AG09319 (cell line): ENCODE results near the gene TSPAN7.

Experiments
- DNase-seq: peaks from one replicate; pipeline ENCODE4 v3.0.0-alpha.2; 2010; ENCODE audit warnings: low read depth; ENCODE audit errors: extremely low read depth
- TF ChIP-seq, protein P1 (sequence below): IDR thresholded peaks from 2 replicates; pipeline ENCODE4 v1.5.1; 2011; ENCODE audit warnings: low read depth, mild to moderate bottlenecking, inconsistent platforms, low read length, moderate library complexity

TSPAN7 gene

DNA sequence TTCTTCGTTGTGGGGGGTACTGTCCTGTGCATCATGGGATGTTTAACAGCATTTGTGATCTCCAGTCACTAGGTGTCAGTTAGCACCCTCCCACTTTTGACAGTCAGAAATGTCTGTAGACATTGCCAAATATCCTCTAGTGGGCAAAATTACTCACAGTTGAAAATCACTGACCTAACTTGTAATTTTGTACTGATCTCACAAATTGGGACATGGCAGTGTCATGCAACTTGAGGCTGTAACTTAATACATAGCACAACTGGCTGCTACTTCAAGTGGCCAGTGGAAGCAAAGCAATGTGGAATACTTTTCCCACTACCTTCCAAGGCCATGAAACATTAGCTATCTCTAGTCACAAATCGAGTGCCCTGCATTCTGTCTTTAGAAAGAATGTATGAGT lies 23.2 kb upstream of the TSPAN7 start:
- TF ChIP-seq, protein P1, sequence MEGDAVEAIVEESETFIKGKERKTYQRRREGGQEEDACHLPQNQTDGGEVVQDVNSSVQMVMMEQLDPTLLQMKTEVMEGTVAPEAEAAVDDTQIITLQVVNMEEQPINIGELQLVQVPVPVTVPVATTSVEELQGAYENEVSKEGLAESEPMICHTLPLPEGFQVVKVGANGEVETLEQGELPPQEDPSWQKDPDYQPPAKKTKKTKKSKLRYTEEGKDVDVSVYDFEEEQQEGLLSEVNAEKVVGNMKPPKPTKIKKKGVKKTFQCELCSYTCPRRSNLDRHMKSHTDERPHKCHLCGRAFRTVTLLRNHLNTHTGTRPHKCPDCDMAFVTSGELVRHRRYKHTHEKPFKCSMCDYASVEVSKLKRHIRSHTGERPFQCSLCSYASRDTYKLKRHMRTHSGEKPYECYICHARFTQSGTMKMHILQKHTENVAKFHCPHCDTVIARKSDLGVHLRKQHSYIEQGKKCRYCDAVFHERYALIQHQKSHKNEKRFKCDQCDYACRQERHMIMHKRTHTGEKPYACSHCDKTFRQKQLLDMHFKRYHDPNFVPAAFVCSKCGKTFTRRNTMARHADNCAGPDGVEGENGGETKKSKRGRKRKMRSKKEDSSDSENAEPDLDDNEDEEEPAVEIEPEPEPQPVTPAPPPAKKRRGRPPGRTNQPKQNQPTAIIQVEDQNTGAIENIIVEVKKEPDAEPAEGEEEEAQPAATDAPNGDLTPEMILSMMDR = no peak
- DNase-seq = no peak

DNA sequence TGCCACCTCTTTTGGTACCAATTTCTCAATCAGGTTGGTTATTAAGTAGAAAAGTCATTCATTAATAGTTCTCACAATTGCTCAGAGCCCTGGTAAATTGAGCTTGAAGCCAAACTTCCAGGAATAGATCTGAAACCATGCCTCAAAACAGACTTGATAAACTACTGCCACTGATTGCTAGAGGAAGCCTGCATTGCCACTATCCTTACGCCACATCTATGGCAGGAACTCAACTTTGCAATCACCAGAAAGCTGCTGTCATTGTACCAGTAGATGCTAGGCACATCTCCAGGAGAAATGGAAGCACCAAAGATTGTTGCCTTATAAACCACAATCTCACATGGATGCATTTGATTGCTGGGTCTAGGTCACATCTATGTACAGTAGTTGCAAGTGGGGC lies 21.6 kb upstream of the TSPAN7 start:
- TF ChIP-seq, protein P1 = no peak
- DNase-seq = no peak

DNA sequence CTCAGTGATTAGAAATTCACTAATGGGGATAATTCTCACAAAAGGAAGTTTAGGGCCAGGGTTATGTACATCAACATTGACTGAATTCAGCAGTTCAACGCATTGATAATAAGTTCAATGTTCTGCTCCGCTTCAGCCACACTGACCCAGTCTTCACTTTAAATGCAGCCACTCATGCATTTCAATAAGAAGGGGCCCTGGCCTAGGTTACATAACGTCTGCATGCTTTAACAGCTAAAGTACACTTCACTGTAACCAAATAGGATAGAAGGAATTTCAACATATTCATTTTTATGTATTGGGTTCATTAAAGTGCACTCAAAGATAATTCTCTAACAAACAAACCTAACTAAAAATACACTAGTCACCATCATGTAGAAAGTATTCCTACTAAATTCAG lies 12.8 kb upstream of the TSPAN7 start:
- DNase-seq = no peak
- TF ChIP-seq, protein P1 = no peak

DNA sequence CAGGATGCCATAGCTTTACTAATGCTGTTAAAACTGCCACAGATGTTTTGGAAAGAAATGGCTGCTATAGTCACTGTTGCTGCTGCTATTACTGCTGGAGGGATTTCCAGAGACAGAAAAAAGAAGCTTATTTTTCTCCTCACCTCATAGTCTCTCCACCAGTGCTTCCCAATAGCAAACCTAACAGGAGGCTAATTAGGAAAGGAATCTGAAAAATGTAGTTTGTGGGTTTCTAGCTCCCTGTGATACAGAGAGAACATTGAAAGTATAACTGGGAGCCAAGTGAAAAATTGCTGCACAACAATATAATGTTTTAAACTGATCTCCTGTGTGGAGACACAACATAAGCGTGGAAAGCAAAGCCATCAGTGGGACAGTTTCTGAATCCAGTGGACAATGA lies 8.6 kb upstream of the TSPAN7 start:
- TF ChIP-seq, protein P1 = no peak
- no peak for DNase-seq

DNA sequence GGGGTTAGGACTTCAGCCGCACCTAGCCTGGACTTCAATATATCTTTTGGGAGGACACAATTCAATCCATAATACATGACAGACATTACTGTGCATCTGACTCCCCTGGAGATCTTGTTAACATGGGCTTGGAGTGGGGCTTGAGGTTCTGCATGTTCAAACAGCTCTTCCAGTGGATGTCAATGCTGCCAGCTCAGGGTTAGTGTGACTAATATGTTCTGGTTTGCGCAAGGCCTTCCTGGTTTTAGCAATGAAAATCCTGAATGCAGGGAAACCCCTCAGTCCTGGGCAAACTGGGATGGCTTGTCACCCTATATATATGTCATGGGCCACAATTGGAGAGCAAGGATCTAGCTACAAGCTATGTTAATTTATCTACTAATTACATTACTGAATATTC lies 2.7 kb upstream of the TSPAN7 start:
- TF ChIP-seq, protein P1 = no peak
- no peak for DNase-seq

DNA sequence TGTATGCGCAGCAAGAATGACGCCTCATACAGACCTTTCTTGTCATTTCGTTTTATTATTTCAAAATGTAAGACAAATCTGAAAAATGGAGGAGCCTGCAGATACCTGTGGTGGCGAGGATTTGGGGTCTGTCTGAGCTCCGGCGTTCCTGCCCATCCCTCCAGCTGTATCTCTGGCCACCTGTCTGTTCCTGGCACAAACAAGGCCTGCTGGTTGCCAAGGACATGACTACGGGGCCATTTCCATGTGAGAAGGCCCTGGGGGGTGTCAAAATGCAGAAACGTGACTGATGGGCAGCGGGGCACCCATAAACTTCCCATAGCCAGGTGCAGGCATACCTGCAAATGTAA lies 591 bp upstream of the TSPAN7 start:
- DNase-seq = no peak
- TF ChIP-seq, protein P1 = no peak

DNA sequence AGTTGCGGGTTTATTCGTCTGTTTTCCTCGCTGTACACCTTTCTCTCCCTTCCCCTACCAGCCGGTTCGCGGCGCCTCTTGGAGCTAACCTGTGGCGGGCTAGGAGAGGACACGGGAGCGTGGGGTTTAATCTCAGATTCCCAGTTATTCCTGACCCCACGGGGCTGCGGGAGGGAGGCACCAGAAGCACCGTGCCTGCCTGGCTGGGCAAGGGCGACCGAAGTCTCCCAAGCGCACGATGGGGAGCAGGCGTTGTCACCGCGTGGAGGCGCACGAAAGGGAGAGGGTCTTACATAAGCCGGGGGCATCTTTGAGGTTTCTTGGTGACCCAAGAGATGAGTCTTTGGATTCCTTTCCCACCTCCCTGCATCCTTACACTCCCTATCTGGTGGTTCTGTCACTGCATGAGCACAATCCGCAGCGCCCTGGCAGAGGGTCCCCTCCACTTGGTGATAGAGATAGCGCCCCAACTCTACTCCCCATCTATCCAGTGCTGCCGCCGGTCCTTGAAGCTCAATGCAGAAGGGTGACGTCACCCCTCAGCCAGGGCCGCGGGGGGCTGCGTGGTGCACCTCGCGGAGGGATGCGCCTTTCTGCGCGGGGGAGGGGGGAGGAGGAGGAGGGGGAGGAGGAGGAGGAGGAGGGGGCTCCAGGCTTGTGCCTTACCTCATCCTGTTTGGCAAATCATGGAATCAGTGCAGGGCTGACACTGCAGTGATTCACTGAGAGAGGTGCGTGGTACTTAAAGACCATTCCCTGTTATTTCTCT lies 793 bp downstream of the TSPAN7 start:
- TF ChIP-seq, protein P1 = no peak
- DNase-seq = no peak
